Smooth muscle cell (in vitro differentiated cells): ENCODE measurements around the gene AP1G1. TPM values are rescaled to one million over a fixed set of nuclear protein-coding genes. Genes with fewer than 3 reads are reported as not detected.

Experiments
- DNase-seq: peaks from one replicate; lab custom pipeline; 2025; ENCODE audit not compliant: unreplicated experiment; lab: John Stamatoyannopoulos, UW
- H2AFZ ChIP-seq: fragments of 200-600 bp; sonication (generic); 2 replicates; pipeline ENCODE4 v1.6.0; 2016; ENCODE audit warnings: antibody characterized with exemption, low read depth, mild to moderate bottlenecking
- H3F3A ChIP-seq: fragments of 200-600 bp; sonication (generic); 2 replicates; pipeline ENCODE4 v1.6.0; 2017; ENCODE audit warnings: antibody characterized with exemption, low read depth
- H3K27ac ChIP-seq: fragments of 200-600 bp; sonication (generic); 2 replicates; pipeline ENCODE4 v1.5.1; 2016; ENCODE audit warnings: low read depth, mild to moderate bottlenecking
- H3K27me3 ChIP-seq: fragments of 200-600 bp; sonication (generic); 2 replicates; pipeline ENCODE4 v1.6.1; 2016; ENCODE audit warnings: low read depth, mild to moderate bottlenecking
- H3K36me3 ChIP-seq: fragments of 200-600 bp; sonication (generic); 2 replicates; pipeline ENCODE4 v1.5.1; 2016; ENCODE audit warnings: low read depth
- H3K4me1 ChIP-seq: fragments of 200-600 bp; sonication (generic); 2 replicates; pipeline ENCODE4 v1.5.1; 2016; ENCODE audit warnings: low read depth
- H3K4me2 ChIP-seq: fragments of 200-600 bp; sonication (generic); 2 replicates; pipeline ENCODE4 v1.6.0; 2016; ENCODE audit warnings: mild to moderate bottlenecking
- H3K4me3 ChIP-seq: fragments of 200-600 bp; sonication (generic); 2 replicates; pipeline ENCODE4 v1.5.1; 2016; ENCODE audit warnings: mild to moderate bottlenecking
- H3K79me2 ChIP-seq: fragments of 200-600 bp; sonication (generic); 2 replicates; pipeline ENCODE4 v1.6.0; 2016; ENCODE audit warnings: low read depth, mild to moderate bottlenecking
- H3K9ac ChIP-seq: fragments of 200-600 bp; sonication (generic); 2 replicates; pipeline ENCODE4 v1.6.0; 2016; ENCODE audit warnings: low read depth
- H3K9me3 ChIP-seq: fragments of 200-600 bp; sonication (generic); replicated peaks from 2 replicates; pipeline ENCODE4 v1.5.1; 2016; ENCODE audit warnings: low read depth
- H4K20me1 ChIP-seq: fragments of 200-600 bp; sonication (generic); 2 replicates; pipeline ENCODE4 v1.6.0; 2016; ENCODE audit warnings: low read depth
- CTCF ChIP-seq: fragments of 200-600 bp; sonication (generic); IDR thresholded peaks from 2 replicates; pipeline ENCODE4 v1.5.1; 2017; ENCODE audit warnings: borderline replicate concordance, mild to moderate bottlenecking, antibody characterized with exemption; ENCODE audit not compliant: insufficient read depth, poor library complexity, severe bottlenecking
- WGBS: methylation state at CpG from one replicate; pipeline ENCODE4 v1.1.7; 2016; ENCODE audit warnings: low lambda C conversion rate; 5-methylcytosine and 5-hydroxymethylcytosine counted together
- polyA plus RNA-seq: library from polyadenylated mRNA; unstranded; fragments of >200 nt; fragmentation: Nextera tagmentation; extraction: Ambion mirVana; gene quantifications from 2 replicates; pipeline ENCODE4 v1.2.1, GENCODE V29; 2016
- total RNA-seq: library from RNA; depleted of rRNA; stranded (reverse); fragments of >200 nt; gene quantifications from 2 replicates; pipeline ENCODE4 v1.2.3, GENCODE V29; 2014

The AP1G1 gene
- total and polyA plus RNA-seq, 2 experiments from 2014 or later: 17.1 to 84.4 TPM

- DNase-seq: no peak
- Histone ChIP-seq H3K79me2 (no peaks in the 10 kb centered on the region), H2AFZ (no peak overlapping the region), H4K20me1 (peaks cover 12% of the 10 kb centered on the region), H3F3A (peaks cover 25% of the 10 kb centered on the region), H3K9ac (no peak overlapping the region), H3K4me2 (no peak overlapping the region), H3K4me3 (no peak overlapping the region), H3K27ac (no peak overlapping the region), H3K9me3 (no peaks in the 10 kb centered on the region), H3K36me3 (peaks cover 6% of the 10 kb centered on the region), H3K4me1 (peaks cover 8% of the 10 kb centered on the region), H3K27me3 (no peaks in the 10 kb centered on the region)
- no peak for TF ChIP-seq CTCF
- 83% methylated on average over 8 of the region's 8 CpGs for WGBS
Observed at GRCh38 chr16:71727551-71728324, 80.9 kb downstream of the AP1G1 start.

DNA sequence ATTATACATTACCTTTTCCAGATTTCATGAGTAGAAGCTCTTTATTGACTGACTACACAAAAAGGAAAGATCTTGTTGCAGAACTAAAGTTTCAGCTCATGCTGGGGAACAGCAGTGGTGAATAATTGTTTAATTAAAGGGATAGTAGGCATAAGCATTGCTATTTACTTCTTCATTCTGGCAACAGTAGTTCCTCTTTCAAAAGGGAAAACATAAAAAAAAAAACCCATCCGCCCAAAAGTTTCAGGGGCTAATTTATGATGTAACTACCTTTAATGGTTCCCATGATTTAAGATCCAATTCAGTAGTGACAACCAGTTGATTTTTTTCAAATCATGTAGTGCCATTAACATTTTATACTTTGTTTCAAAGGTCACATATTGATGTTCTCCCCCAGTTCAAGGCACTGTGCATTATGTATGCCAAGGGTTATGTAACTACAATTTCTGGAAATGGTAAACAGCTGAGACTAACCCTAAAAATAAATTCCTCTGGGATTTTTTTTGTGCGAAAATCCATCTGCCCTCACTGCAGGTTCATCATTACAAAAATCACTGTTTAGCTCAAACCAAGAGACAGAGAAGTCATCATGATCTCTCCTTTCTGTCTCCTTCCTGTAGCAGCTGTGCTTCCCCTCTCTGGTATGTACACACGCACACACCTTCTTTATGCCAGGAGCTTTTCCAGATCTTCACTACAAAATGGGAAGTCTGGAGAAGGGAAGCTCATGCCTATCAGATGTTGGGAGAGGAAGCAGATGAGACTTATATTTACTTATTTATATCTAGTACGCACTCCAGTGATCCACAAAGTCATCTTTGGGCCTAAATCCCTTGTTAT, 81.9 kb downstream of the AP1G1 start:
- DNase-seq: no peak
- Histone ChIP-seq H3F3A (peaks cover 25% of the 10 kb centered on the region), H3K4me2 (no peak overlapping the region), H3K4me3 (no peak overlapping the region), H4K20me1 (peaks cover 15% of the 10 kb centered on the region), H3K9ac (no peak overlapping the region), H3K4me1 (peaks cover 8% of the 10 kb centered on the region), H2AFZ (no peak overlapping the region), H3K79me2 (peaks cover 6% of the 10 kb centered on the region), H3K27me3 (no peaks in the 10 kb centered on the region), H3K36me3 (peaks cover 2% of the 10 kb centered on the region), H3K9me3 (no peaks in the 10 kb centered on the region), H3K27ac (no peak overlapping the region)
- WGBS: over 99% methylated on average over 4 of the region's 4 CpGs
- TF ChIP-seq CTCF: no peak

- no peaks in the 10 kb centered on the region for H3K36me3 ChIP-seq
- peaks cover 29% of the 10 kb centered on the region for H4K20me1 ChIP-seq
- H3K9me3 ChIP-seq: no peaks in the 10 kb centered on the region
- no peak for TF ChIP-seq CTCF
- H3K27me3 ChIP-seq: no peaks in the 10 kb centered on the region
- WGBS: 40% methylated on average over 10 of the region's 10 CpGs
- peaks cover 29% of the 10 kb centered on the region for H3K79me2 ChIP-seq
- H2AFZ ChIP-seq: no peak within 1 kb of the TSS
- DNase-seq: no peak
- no peak within 1 kb of the TSS for H3K9ac ChIP-seq
- peak within 1 kb of the TSS; percentile 90 for H3K4me2 ChIP-seq
- H3F3A ChIP-seq: peaks cover 25% of the 10 kb centered on the region
- H3K4me1 ChIP-seq: peaks cover under 1% of the 10 kb centered on the region
- H3K27ac ChIP-seq: peak within 1 kb of the TSS; percentile 73
- peak within 1 kb of the TSS; percentile 96 for H3K4me3 ChIP-seq
Observed at GRCh38 chr16:71724320-71724751, 84.3 kb downstream of the AP1G1 start, which contains the start of gene PHLPP2. TSS of gene PHLPP2 (minus strand) at chr16:71724701. CDS start at chr16:71714795, 9,906 bp downstream.
